B cell (primary cell): Measurements from ENCODE around the gene SAFB. TPM values are rescaled to one million over a fixed set of nuclear protein-coding genes. Genes with fewer than 3 reads are reported as not detected.

Source experiments
- ATAC-seq: fragments of 200-7000 bp; cut with Tn5 transposase; one replicate; pipeline ENCODE4 v1.10.0; 2021; ENCODE audit warnings: low read depth, mild to moderate bottlenecking, moderate number of reproducible peaks, moderate library complexity
- CTCF ChIA-PET: fragments of 350-600 bp; sonication (Branson Sonifier 250); formaldehyde crosslinking; loops from one replicate; lab custom pipeline; 2021; ENCODE audit warnings: antibody characterized with exemption, inconsistent platforms; lab: Charles Lee
- POLR2A ChIA-PET: fragments of 350-600 bp; sonication (Branson Sonifier 250); formaldehyde crosslinking; loops from one replicate; lab custom pipeline; 2021; ENCODE audit warnings: antibody characterized with exemption; lab: Charles Lee
- DNase-seq: peaks from one replicate; pipeline ENCODE4 v3.0.0; 2013
- H2AFZ ChIP-seq: 2 replicates; pipeline ENCODE4 v1.6.1; 2012; ENCODE audit warnings: mild to moderate bottlenecking, low read depth, low read length; ENCODE audit not compliant: insufficient read depth, poor library complexity, severe bottlenecking
- H3K27ac ChIP-seq, 2 donors: 1 replicate in 1 of 2; 2 replicates in 1 of 2; pipeline ENCODE4 v1.5.1; 2012 to 2013; ENCODE audit warnings: low read length in 2 of 2, mild to moderate bottlenecking in 2 of 2, moderate library complexity in 1 of 2
- H3K27me3 ChIP-seq, 4 experiments: fragments of 200-600 bp in 1 of 4; sonication (generic) in 1 of 4; replicated peaks in 1 of 4; 1 replicate in 2 of 4; 2 replicates in 2 of 4; pipeline versions ENCODE4 v1.6.1 to v1.7.0; 2013 to 2016; ENCODE audit warnings: low read length in 3 of 4, mild to moderate bottlenecking in 2 of 4, mixed read lengths in 1 of 4, moderate library complexity in 1 of 4; ENCODE audit not compliant: insufficient read depth in 4 of 4, control insufficient read depth in 3 of 4; ENCODE audit errors: control extremely low read depth in 1 of 4
- H3K36me3 ChIP-seq, 2 experiments: replicated peaks in 1 of 2; 1 replicate in 1 of 2; 2 replicates in 1 of 2; pipeline versions ENCODE4 v1.6.1 to v1.7.1; 2013; ENCODE audit warnings: low read length in 1 of 2; ENCODE audit not compliant: insufficient read depth in 2 of 2, control insufficient read depth in 1 of 2; ENCODE audit errors: control extremely low read depth in 1 of 2, extremely low read depth in 1 of 2
- H3K4me1 ChIP-seq, 2 donors: fragments of 200-600 bp in 1 of 2; sonication (generic) in 1 of 2; 1 replicate in 1 of 2; 2 replicates in 1 of 2; pipeline versions ENCODE4 v1.5.1 to v1.6.1; 2013 to 2017; ENCODE audit warnings: low read length in 2 of 2; ENCODE audit not compliant: control insufficient read depth in 2 of 2, insufficient read depth in 2 of 2
- H3K4me2 ChIP-seq: replicated peaks from 2 replicates; pipeline ENCODE3; 2012; ENCODE audit warnings: mild to moderate bottlenecking, low read depth, low read length; ENCODE audit not compliant: poor library complexity, severe bottlenecking
- H3K4me3 ChIP-seq, 5 experiments: fragments of 200-600 bp in 1 of 5; sonication (generic) in 1 of 5; 1 replicate in 3 of 5; 2 replicates in 2 of 5; pipeline versions ENCODE4 v1.5.1 to v1.7.0; 2011 to 2016; ENCODE audit warnings: low read length in 4 of 5, mild to moderate bottlenecking in 4 of 5, low read depth in 2 of 5, control low read depth in 1 of 5, moderate library complexity in 1 of 5; ENCODE audit not compliant: insufficient read depth in 1 of 5; ENCODE audit errors: control extremely low read depth in 1 of 5, extremely low read depth in 1 of 5
- H3K79me2 ChIP-seq: fragments of 200-600 bp; sonication (generic); one replicate; pipeline ENCODE4 v1.6.0; 2016; ENCODE audit warnings: low read length; ENCODE audit not compliant: control insufficient read depth, insufficient read depth
- H3K9ac ChIP-seq: fragments of 200-600 bp; sonication (generic); 2 replicates; pipeline ENCODE4 v1.6.1; 2017; ENCODE audit warnings: mild to moderate bottlenecking, low read length, moderate library complexity
- H3K9me3 ChIP-seq, 3 donors: one replicate each; pipeline versions ENCODE4 v1.6.1 to v1.7.1; 2013; ENCODE audit warnings: low read length in 2 of 3; ENCODE audit not compliant: control insufficient read depth in 2 of 3, insufficient read depth in 1 of 3; ENCODE audit errors: control extremely low read depth in 1 of 3
- H4K20me1 ChIP-seq: 2 replicates; pipeline ENCODE4 v1.6.0; 2012; ENCODE audit warnings: mild to moderate bottlenecking, low read length; ENCODE audit not compliant: insufficient read depth, control insufficient read depth, poor library complexity, severe bottlenecking
- H3K27ac Mint-ChIP-seq: one replicate; pipeline ENCODE4 v1.8.0; 2021; ENCODE audit warnings: mixed read lengths
- H3K27me3 Mint-ChIP-seq: one replicate; pipeline ENCODE4 v1.8.0; 2021; ENCODE audit warnings: mixed read lengths
- H3K4me1 Mint-ChIP-seq: one replicate; pipeline ENCODE4 v1.8.0; 2021; ENCODE audit warnings: mixed read lengths
- H3K4me3 Mint-ChIP-seq: one replicate; pipeline ENCODE4 v1.8.0; 2021; ENCODE audit warnings: mixed read lengths
- H3K9me3 Mint-ChIP-seq: one replicate; pipeline ENCODE4 v1.8.0; 2022; ENCODE audit warnings: mixed read lengths; ENCODE audit not compliant: insufficient read depth
- EZH2 ChIP-seq: IDR thresholded peaks from 2 replicates; pipeline ENCODE4 v1.6.1; 2012; ENCODE audit warnings: borderline replicate concordance, low read depth, mild to moderate bottlenecking, moderate library complexity, low read length; ENCODE audit not compliant: insufficient read depth, poor library complexity, severe bottlenecking
- WGBS: methylation state at CpG from one replicate; pipeline ENCODE4 v1.1.5; 2013; ENCODE audit warnings: missing lambda C conversion rate; ENCODE audit not compliant: insufficient coverage; 5-methylcytosine and 5-hydroxymethylcytosine counted together
- intact Hi-C: fragments of 100-400 bp; cut with micrococcal nuclease; formaldehyde crosslinking; loops from one replicate; pipeline ENCODE4 v1.10.0; 2022
- polyA plus RNA-seq: library from polyadenylated mRNA; depleted of rRNA; stranded (reverse); fragments of >200 nt; gene quantifications from 2 replicates; pipeline ENCODE4 v1.2.3, GENCODE V29; 2012
- total RNA-seq, 2 donors: library from RNA; stranded (reverse); fragments of 120-200 nt in 1 of 2; gene quantifications; 1 replicate in 1 of 2; 2 replicates in 1 of 2; pipeline versions ENCODE4 v1.2.3 to v1.2.4, GENCODE V29; 2013 to 2022
- TF ChIP-seq, protein P1 (sequence below): fragments of 200-600 bp; IDR thresholded peaks from one replicate; pipeline ENCODE4 v1.8.0; 2022; ENCODE audit warnings: antibody characterized with exemption, mild to moderate bottlenecking

SAFB gene
- total and polyA plus RNA-seq, 2 donors (not counting 1 experiment from before 2014, with no cell fraction given) = 91.0 to 221 TPM

GRCh38 chr19:5676772-5677105, 53.9 kb downstream of the SAFB start:
- no peaks in the 10 kb centered on the region for H3K36me3 ChIP-seq
- no peaks in the 10 kb centered on the region for H3K9me3 Mint-ChIP-seq
- H3K4me1 Mint-ChIP-seq = peaks cover 19% of the 10 kb centered on the region
- H3K4me2 ChIP-seq = no peak overlapping the region
- DNase-seq (no peak), ATAC-seq (no peak)
- H3K27me3 ChIP-seq = no peaks in the 10 kb centered on the region
- ChIA-PET POLR2A (no interaction called here), CTCF (no interaction called here)
- TF ChIP-seq, protein P1, sequence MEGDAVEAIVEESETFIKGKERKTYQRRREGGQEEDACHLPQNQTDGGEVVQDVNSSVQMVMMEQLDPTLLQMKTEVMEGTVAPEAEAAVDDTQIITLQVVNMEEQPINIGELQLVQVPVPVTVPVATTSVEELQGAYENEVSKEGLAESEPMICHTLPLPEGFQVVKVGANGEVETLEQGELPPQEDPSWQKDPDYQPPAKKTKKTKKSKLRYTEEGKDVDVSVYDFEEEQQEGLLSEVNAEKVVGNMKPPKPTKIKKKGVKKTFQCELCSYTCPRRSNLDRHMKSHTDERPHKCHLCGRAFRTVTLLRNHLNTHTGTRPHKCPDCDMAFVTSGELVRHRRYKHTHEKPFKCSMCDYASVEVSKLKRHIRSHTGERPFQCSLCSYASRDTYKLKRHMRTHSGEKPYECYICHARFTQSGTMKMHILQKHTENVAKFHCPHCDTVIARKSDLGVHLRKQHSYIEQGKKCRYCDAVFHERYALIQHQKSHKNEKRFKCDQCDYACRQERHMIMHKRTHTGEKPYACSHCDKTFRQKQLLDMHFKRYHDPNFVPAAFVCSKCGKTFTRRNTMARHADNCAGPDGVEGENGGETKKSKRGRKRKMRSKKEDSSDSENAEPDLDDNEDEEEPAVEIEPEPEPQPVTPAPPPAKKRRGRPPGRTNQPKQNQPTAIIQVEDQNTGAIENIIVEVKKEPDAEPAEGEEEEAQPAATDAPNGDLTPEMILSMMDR = no peak
- no peak for TF ChIP-seq EZH2
- H3K4me3 Mint-ChIP-seq = no peak overlapping the region
- H3K79me2 ChIP-seq = peaks cover 12% of the 10 kb centered on the region
- no peak overlapping the region for H2AFZ ChIP-seq
- H3K27me3 Mint-ChIP-seq = no peaks in the 10 kb centered on the region
- H4K20me1 ChIP-seq = no peaks in the 10 kb centered on the region
- H3K9me3 ChIP-seq = peaks cover 0 to 3% (median 0%) of the 10 kb centered on the region in 3 donors
- 95% methylated on average over 13 of the region's 13 CpGs for WGBS
- H3K4me1 ChIP-seq = peaks cover 14 to 17% of the 10 kb centered on the region in 2 donors
- intact Hi-C loops = no loop called here
- H3K9ac ChIP-seq = no peak overlapping the region
- H3K27ac ChIP-seq = no peak overlapping the region
- no peak overlapping the region for H3K4me3 ChIP-seq
- H3K27ac Mint-ChIP-seq = no peak overlapping the region

- Histone ChIP-seq H3K36me3 (no peaks in the 10 kb centered on the region), H3K4me3 (no peak overlapping the region), H3K27ac (no peak overlapping the region), H3K4me1 (peaks cover 14 to 17% of the 10 kb centered on the region in 2 donors), H2AFZ (no peak overlapping the region), H3K4me2 (no peak overlapping the region), H3K9ac (no peak overlapping the region), H3K27me3 (no peaks in the 10 kb centered on the region), H4K20me1 (no peaks in the 10 kb centered on the region), H3K79me2 (peaks cover 12% of the 10 kb centered on the region), H3K9me3 (peaks cover 0 to 3% (median 0%) of the 10 kb centered on the region in 3 donors)
- ChIA-PET POLR2A (no interaction called here), CTCF (no interaction called here)
- intact Hi-C loops = no loop called here
- WGBS = 100% methylated on average over 2 of the region's 10 CpGs
- peaks cover 23% of the 10 kb centered on the region for H3K4me1 Mint-ChIP-seq
- no peak for DNase-seq
- no peaks in the 10 kb centered on the region for H3K9me3 Mint-ChIP-seq
- no peaks in the 10 kb centered on the region for H3K27me3 Mint-ChIP-seq
- TF ChIP-seq, protein P1 = no peak
- TF ChIP-seq EZH2 = no peak
- no peak for ATAC-seq
- no peak overlapping the region for H3K4me3 Mint-ChIP-seq
- no peak overlapping the region for H3K27ac Mint-ChIP-seq
Observed at GRCh38 chr19:5677136-5677535, 54.3 kb downstream of the SAFB start.
